NT2/D1 (cell line): ENCODE data around the gene ATP13A2.

ENCODE experiments used
- SUZ12 ChIP-seq: IDR thresholded peaks from 2 replicates; pipeline ENCODE4 v1.6.1; 2011; ENCODE audit not compliant: insufficient read length, insufficient read depth; ENCODE audit errors: extremely low read depth
- YY1 ChIP-seq: IDR thresholded peaks from 2 replicates; pipeline ENCODE4 v1.6.1; 2011; ENCODE audit not compliant: insufficient read length, insufficient read depth

GRCh38 chr1:16938351-16939321 lies 73.1 kb downstream of the ATP13A2 start:
- TF ChIP-seq YY1 (no peak), SUZ12 (no peak)
